IPS-15b (cell line): ENCODE results near the gene OPN3.

Source experiments
- H3K27me3 ChIP-seq: one replicate; pipeline ENCODE4 v1.6.1; 2013; ENCODE audit warnings: low read length; ENCODE audit not compliant: control insufficient read depth, insufficient read depth
- H3K36me3 ChIP-seq: one replicate; pipeline ENCODE4 v1.6.1; 2013; ENCODE audit warnings: low read length; ENCODE audit not compliant: control insufficient read depth, insufficient read depth
- H3K4me1 ChIP-seq: one replicate; pipeline ENCODE4 v1.6.1; 2013; ENCODE audit warnings: mild to moderate bottlenecking, low read length; ENCODE audit not compliant: control insufficient read depth, insufficient read depth
- H3K4me3 ChIP-seq: one replicate; pipeline ENCODE4 v1.5.1; 2013; ENCODE audit warnings: low read depth, low read length
- H3K9ac ChIP-seq: one replicate; pipeline ENCODE4 v1.6.1; 2013; ENCODE audit warnings: low read depth, mild to moderate bottlenecking, low read length
- H3K9me3 ChIP-seq: one replicate; pipeline ENCODE4 v1.6.1; 2013; ENCODE audit warnings: mild to moderate bottlenecking, low read length; ENCODE audit not compliant: control insufficient read depth, insufficient read depth

Gene OPN3

GRCh38 chr1:241560849-241561187 is 79.4 kb downstream of the OPN3 start:
- H3K4me3 ChIP-seq, result no peak overlapping the region
- no peaks in the 10 kb centered on the region for H3K4me1 ChIP-seq
- H3K9ac ChIP-seq, result no peak overlapping the region
- H3K9me3 ChIP-seq, result no peaks in the 10 kb centered on the region
- no peaks in the 10 kb centered on the region for H3K36me3 ChIP-seq
- H3K27me3 ChIP-seq, result no peaks in the 10 kb centered on the region

GRCh38 chr1:241560146-241560848 is 79.9 kb downstream of the OPN3 start:
- H3K4me3 ChIP-seq, result no peak overlapping the region
- H3K27me3 ChIP-seq, result no peaks in the 10 kb centered on the region
- H3K36me3 ChIP-seq, result no peaks in the 10 kb centered on the region
- no peak overlapping the region for H3K9ac ChIP-seq
- H3K9me3 ChIP-seq, result no peaks in the 10 kb centered on the region
- H3K4me1 ChIP-seq, result no peaks in the 10 kb centered on the region

- Histone ChIP-seq H3K4me3 (no peak overlapping the region), H3K9ac (no peak overlapping the region), H3K9me3 (no peaks in the 10 kb centered on the region), H3K36me3 (no peaks in the 10 kb centered on the region), H3K27me3 (no peaks in the 10 kb centered on the region), H3K4me1 (no peaks in the 10 kb centered on the region)
Measured at GRCh38 chr1:241557551-241558193, 82.5 kb downstream of the OPN3 start.

GRCh38 chr1:241557031-241557430 is 83.1 kb downstream of the OPN3 start:
- no peaks in the 10 kb centered on the region for H3K9me3 ChIP-seq
- no peak overlapping the region for H3K9ac ChIP-seq
- no peaks in the 10 kb centered on the region for H3K27me3 ChIP-seq
- no peaks in the 10 kb centered on the region for H3K36me3 ChIP-seq
- no peaks in the 10 kb centered on the region for H3K4me1 ChIP-seq
- no peak overlapping the region for H3K4me3 ChIP-seq

GRCh38 chr1:241555526-241555925 is 84.6 kb downstream of the OPN3 start:
- no peak overlapping the region for H3K4me3 ChIP-seq
- H3K27me3 ChIP-seq, result no peaks in the 10 kb centered on the region
- H3K36me3 ChIP-seq, result no peaks in the 10 kb centered on the region
- no peak overlapping the region for H3K9ac ChIP-seq
- no peaks in the 10 kb centered on the region for H3K9me3 ChIP-seq
- H3K4me1 ChIP-seq, result no peaks in the 10 kb centered on the region

GRCh38 chr1:241553886-241554592 is 86.1 kb downstream of the OPN3 start:
- Histone ChIP-seq H3K4me3 (no peak overlapping the region), H3K36me3 (no peaks in the 10 kb centered on the region), H3K9ac (no peak overlapping the region), H3K4me1 (no peaks in the 10 kb centered on the region), H3K9me3 (no peaks in the 10 kb centered on the region), H3K27me3 (no peaks in the 10 kb centered on the region)

GRCh38 chr1:241551759-241552638 is 88.2 kb downstream of the OPN3 start:
- Histone ChIP-seq H3K36me3 (no peaks in the 10 kb centered on the region), H3K9me3 (no peaks in the 10 kb centered on the region), H3K27me3 (no peaks in the 10 kb centered on the region), H3K4me1 (no peaks in the 10 kb centered on the region), H3K4me3 (no peak overlapping the region), H3K9ac (no peak overlapping the region)

- Histone ChIP-seq H3K9ac (no peak overlapping the region), H3K9me3 (no peaks in the 10 kb centered on the region), H3K36me3 (no peaks in the 10 kb centered on the region), H3K4me1 (no peaks in the 10 kb centered on the region), H3K27me3 (no peaks in the 10 kb centered on the region), H3K4me3 (no peak overlapping the region)
Measured at GRCh38 chr1:241550318-241550717, 89.9 kb downstream of the OPN3 start.

GRCh38 chr1:241548008-241548407 is 92.2 kb downstream of the OPN3 start:
- no peaks in the 10 kb centered on the region for H3K9me3 ChIP-seq
- H3K36me3 ChIP-seq, result no peaks in the 10 kb centered on the region
- no peak overlapping the region for H3K4me3 ChIP-seq
- no peaks in the 10 kb centered on the region for H3K4me1 ChIP-seq
- no peak overlapping the region for H3K9ac ChIP-seq
- no peaks in the 10 kb centered on the region for H3K27me3 ChIP-seq
